Natural killer cell treated with Interleukin-12 subunit alpha and Interleukin-12 subunit beta and Interleukin-15 and Interleukin-18, amount 100 ng/mL, for 72 hours (primary cell): Measurements from ENCODE around the gene MCFD2. TPM values are rescaled to one million over a fixed set of nuclear protein-coding genes. Genes with fewer than 3 reads are reported as not detected.
A peak's percentile ranks its signal among the peaks of the same experiment; 100 is the strongest.

Experiments used
- ATAC-seq, 2 donors: fragments of 150-1000 bp; cut with Tn5 transposase in 1 of 2; sonication (Bioruptor Pico), chemical (Tn5 transposase) in 1 of 2; 2 replicates each; pipeline ENCODE4 v1.10.0; 2021
- DNase-seq: peaks from one replicate; pipeline ENCODE4 v3.0.0; 2022; ENCODE audit warnings: low spot score
- H3K27ac Mint-ChIP-seq, 2 donors: 1 replicate in 1 of 2; 2 replicates in 1 of 2; pipeline ENCODE4 v1.8.0; 2022; ENCODE audit warnings: mixed read lengths in 2 of 2, mild to moderate bottlenecking in 1 of 2, moderate library complexity in 1 of 2
- H3K27me3 Mint-ChIP-seq, 2 donors: 1 replicate in 1 of 2; 2 replicates in 1 of 2; pipeline ENCODE4 v1.8.0; 2022; ENCODE audit warnings: mixed read lengths in 2 of 2
- H3K36me3 Mint-ChIP-seq: one replicate; pipeline ENCODE4 v1.8.0; 2022; ENCODE audit warnings: mixed read lengths
- H3K4me1 Mint-ChIP-seq, 2 donors: 1 replicate in 1 of 2; 2 replicates in 1 of 2; pipeline ENCODE4 v1.8.0; 2022; ENCODE audit warnings: low read depth in 2 of 2, mixed read lengths in 2 of 2, mild to moderate bottlenecking in 1 of 2
- H3K4me3 Mint-ChIP-seq: one replicate; pipeline ENCODE4 v1.8.0; 2022; ENCODE audit warnings: mixed read lengths
- H3K9me3 Mint-ChIP-seq: 2 replicates; pipeline ENCODE4 v1.8.0; 2022; ENCODE audit warnings: mixed read lengths
- total RNA-seq, 2 donors: library from RNA; stranded (reverse); gene quantifications; one replicate each; pipeline ENCODE4 v1.2.3, GENCODE V29; 2022

The MCFD2 gene
- total RNA-seq, 2 donors from 2014 or later, result 38.4 to 45.1 TPM

GRCh38 chr2:46947841-46948240 is 32.2 kb upstream of the MCFD2 start:
- Mint-ChIP-seq H3K27me3 (no peaks in the 10 kb centered on the region), H3K27ac (no peak overlapping the region), H3K36me3 (no peaks in the 10 kb centered on the region), H3K4me3 (no peak overlapping the region), H3K9me3 (no peaks in the 10 kb centered on the region), H3K4me1 (peaks cover 25 to 28% of the 10 kb centered on the region in 2 donors)
- DNase-seq, result no peak
- no peak for ATAC-seq

- Mint-ChIP-seq H3K4me3 (no peak overlapping the region), H3K36me3 (no peaks in the 10 kb centered on the region), H3K9me3 (no peaks in the 10 kb centered on the region), H3K27ac (peak overlapping the region; percentile 94 to 96), H3K27me3 (no peaks in the 10 kb centered on the region), H3K4me1 (peaks cover 32 to 35% of the 10 kb centered on the region in 2 donors)
- ATAC-seq (no peak), DNase-seq (no peak)
Measured at GRCh38 chr2:46945671-46946070, 30.1 kb upstream of the MCFD2 start.

GRCh38 chr2:46943881-46944798 is 28.5 kb upstream of the MCFD2 start:
- DNase-seq (peak; percentile 83), ATAC-seq (peak; percentile 64 to 72)
- peak overlapping the region; percentile 94 to 96 for H3K27ac Mint-ChIP-seq
- H3K4me1 Mint-ChIP-seq, result peaks cover 40 to 42% of the 10 kb centered on the region in 2 donors
- H3K36me3 Mint-ChIP-seq, result no peaks in the 10 kb centered on the region
- H3K9me3 Mint-ChIP-seq, result no peaks in the 10 kb centered on the region
- H3K4me3 Mint-ChIP-seq, result peak overlapping the region; percentile 96
- no peaks in the 10 kb centered on the region for H3K27me3 Mint-ChIP-seq

- DNase-seq, result no peak
- Mint-ChIP-seq H3K36me3 (no peaks in the 10 kb centered on the region), H3K4me1 (peaks cover 40 to 42% of the 10 kb centered on the region in 2 donors), H3K9me3 (no peaks in the 10 kb centered on the region), H3K4me3 (peak overlapping the region; percentile 96), H3K27ac (peak overlapping the region; percentile 94 to 96), H3K27me3 (no peaks in the 10 kb centered on the region)
- no peak for ATAC-seq
Measured at GRCh38 chr2:46942891-46943626, 27.5 kb upstream of the MCFD2 start.

GRCh38 chr2:46942143-46942526 is 26.5 kb upstream of the MCFD2 start:
- peak overlapping the region; percentile 96 for H3K4me3 Mint-ChIP-seq
- no peaks in the 10 kb centered on the region for H3K27me3 Mint-ChIP-seq
- DNase-seq, result peak; percentile 84
- peaks cover 42 to 45% of the 10 kb centered on the region in 2 donors for H3K4me1 Mint-ChIP-seq
- ATAC-seq, result peak; percentile 58 to 72
- no peaks in the 10 kb centered on the region for H3K9me3 Mint-ChIP-seq
- no peaks in the 10 kb centered on the region for H3K36me3 Mint-ChIP-seq
- peak overlapping the region; percentile 94 to 96 for H3K27ac Mint-ChIP-seq

- Mint-ChIP-seq H3K27me3 (no peaks in the 10 kb centered on the region), H3K4me1 (peaks cover 35 to 41% of the 10 kb centered on the region in 2 donors), H3K36me3 (no peaks in the 10 kb centered on the region), H3K27ac (peak overlapping the region; percentile 87 to 94), H3K9me3 (no peaks in the 10 kb centered on the region), H3K4me3 (peak overlapping the region; percentile 91)
- ATAC-seq (no peak), DNase-seq (no peak)
Measured at GRCh38 chr2:46939626-46940359, 24.2 kb upstream of the MCFD2 start.

- Mint-ChIP-seq H3K27ac (peak overlapping the region in 1 of 2 donors; percentile 20), H3K36me3 (no peaks in the 10 kb centered on the region), H3K9me3 (no peaks in the 10 kb centered on the region), H3K4me3 (no peak overlapping the region), H3K27me3 (no peaks in the 10 kb centered on the region), H3K4me1 (peaks cover 20 to 24% of the 10 kb centered on the region in 2 donors)
- DNase-seq (no peak), ATAC-seq (no peak)
Measured at GRCh38 chr2:46937471-46937901, 21.9 kb upstream of the MCFD2 start.

- H3K27ac Mint-ChIP-seq, result peak overlapping the region in 1 of 2 donors; percentile 47
- no peaks in the 10 kb centered on the region for H3K27me3 Mint-ChIP-seq
- H3K4me3 Mint-ChIP-seq, result no peak overlapping the region
- H3K9me3 Mint-ChIP-seq, result no peaks in the 10 kb centered on the region
- no peaks in the 10 kb centered on the region for H3K36me3 Mint-ChIP-seq
- no peak for DNase-seq
- no peak for ATAC-seq
- H3K4me1 Mint-ChIP-seq, result peaks cover 14 to 18% of the 10 kb centered on the region in 2 donors
Measured at GRCh38 chr2:46936566-46936965, 21.0 kb upstream of the MCFD2 start.

- Mint-ChIP-seq H3K27me3 (no peaks in the 10 kb centered on the region), H3K27ac (peak overlapping the region in 1 of 2 donors; percentile 17), H3K36me3 (no peaks in the 10 kb centered on the region), H3K4me1 (peaks cover 9 to 12% of the 10 kb centered on the region in 2 donors), H3K9me3 (no peaks in the 10 kb centered on the region), H3K4me3 (no peak overlapping the region)
- ATAC-seq, result no peak
- no peak for DNase-seq
Measured at GRCh38 chr2:46935071-46935470, 19.5 kb upstream of the MCFD2 start.

- peaks cover 8% of the 10 kb centered on the region for H3K9me3 Mint-ChIP-seq
- DNase-seq, result no peak
- no peaks in the 10 kb centered on the region for H3K27me3 Mint-ChIP-seq
- ATAC-seq, result no peak
- H3K4me1 Mint-ChIP-seq, result peaks cover 0 to 6% of the 10 kb centered on the region in 2 donors
- H3K27ac Mint-ChIP-seq, result no peak overlapping the region
- H3K36me3 Mint-ChIP-seq, result peaks cover 16% of the 10 kb centered on the region
- H3K4me3 Mint-ChIP-seq, result no peak overlapping the region
Measured at GRCh38 chr2:46929612-46930011, 14.0 kb upstream of the MCFD2 start.

GRCh38 chr2:46926863-46927262 is 11.3 kb upstream of the MCFD2 start:
- DNase-seq (no peak), ATAC-seq (no peak)
- peaks cover 0 to 6% of the 10 kb centered on the region in 2 donors for H3K4me1 Mint-ChIP-seq
- H3K9me3 Mint-ChIP-seq, result peaks cover 8% of the 10 kb centered on the region
- H3K36me3 Mint-ChIP-seq, result peaks cover 16% of the 10 kb centered on the region
- no peak overlapping the region for H3K27ac Mint-ChIP-seq
- H3K4me3 Mint-ChIP-seq, result no peak overlapping the region
- no peaks in the 10 kb centered on the region for H3K27me3 Mint-ChIP-seq

GRCh38 chr2:46925474-46926351 is 10.1 kb upstream of the MCFD2 start:
- H3K9me3 Mint-ChIP-seq, result peaks cover 8% of the 10 kb centered on the region
- peaks cover 16% of the 10 kb centered on the region for H3K36me3 Mint-ChIP-seq
- no peaks in the 10 kb centered on the region for H3K27me3 Mint-ChIP-seq
- no peak overlapping the region for H3K4me3 Mint-ChIP-seq
- ATAC-seq, result no peak
- no peak overlapping the region for H3K27ac Mint-ChIP-seq
- peaks cover 0 to 6% of the 10 kb centered on the region in 2 donors for H3K4me1 Mint-ChIP-seq
- DNase-seq, result no peak

- no peak overlapping the region for H3K4me3 Mint-ChIP-seq
- H3K4me1 Mint-ChIP-seq, result peaks cover 0 to 6% of the 10 kb centered on the region in 2 donors
- no peak overlapping the region for H3K27ac Mint-ChIP-seq
- H3K36me3 Mint-ChIP-seq, result peaks cover 16% of the 10 kb centered on the region
- no peaks in the 10 kb centered on the region for H3K27me3 Mint-ChIP-seq
- DNase-seq, result no peak
- no peak for ATAC-seq
- peaks cover 8% of the 10 kb centered on the region for H3K9me3 Mint-ChIP-seq
Measured at GRCh38 chr2:46924608-46925007, 9.0 kb upstream of the MCFD2 start.
